K562 (cell line): ENCODE results near the gene IQCK.

ENCODE experiments used
- NFE2 ChIP-seq: IDR thresholded peaks from 2 replicates; pipeline ENCODE4 v1.6.1; 2014; ENCODE audit warnings: antibody characterized with exemption, low read depth
- POLR2A ChIP-seq: fragments of 450-650 bp; conservative IDR thresholded peaks from 2 replicates; pipeline ENCODE4 v1.6.1; 2016
- RB1 ChIP-seq: fragments of 450-650 bp; IDR thresholded peaks from 2 replicates; pipeline ENCODE4 v1.6.1; 2017; ENCODE audit warnings: low read depth, mild to moderate bottlenecking
- RFX5 ChIP-seq: IDR thresholded peaks from 2 replicates; pipeline ENCODE4 v1.6.1; 2011; ENCODE audit warnings: low read depth, mild to moderate bottlenecking, improper control_type of control experiment, low read length
- TEAD2 ChIP-seq: fragments of 450-650 bp; IDR thresholded peaks from 2 replicates; pipeline ENCODE4 v1.6.1; 2016; ENCODE audit warnings: missing genetic modification characterization, control low read depth, missing compliant biosample characterization
- ZNF717 ChIP-seq: fragments of 250-450 bp; sonication (Bioruptor Pico); IDR thresholded peaks from 2 replicates; pipeline ENCODE4 v1.5.0; 2021
- TF ChIP-seq, protein P1 (sequence below), 3 experiments: IDR thresholded peaks in 2 of 3; conservative IDR thresholded peaks in 1 of 3; 2 replicates each; pipeline ENCODE4 v1.5.1; 2011 to 2012; ENCODE audit warnings: low read length in 3 of 3, mild to moderate bottlenecking in 3 of 3, control low read depth in 2 of 3, improper control_type of control experiment in 1 of 3, inconsistent platforms in 1 of 3, low read depth in 1 of 3, mixed read lengths in 1 of 3, moderate library complexity in 1 of 3; ENCODE audit not compliant: insufficient read depth in 2 of 3

DNA sequence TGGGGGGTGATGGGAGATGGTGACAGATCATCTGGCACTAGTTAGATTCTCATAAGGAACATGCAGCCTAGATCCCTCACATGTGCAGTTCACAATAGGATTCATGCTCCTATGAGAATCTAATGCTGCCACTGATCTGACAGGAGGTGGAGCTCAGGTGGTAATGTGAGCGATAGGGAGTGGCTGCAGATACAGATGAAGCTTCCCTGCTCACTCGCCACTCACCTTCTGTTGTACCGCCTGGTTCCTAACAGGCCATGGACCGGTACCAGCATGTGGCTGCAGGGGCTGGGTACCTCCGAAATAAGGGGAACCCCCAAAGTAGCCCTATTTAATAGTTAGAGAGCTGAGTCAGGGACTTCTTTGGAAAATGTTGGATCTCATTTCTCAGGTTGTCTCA lies 106.1 kb downstream of the IQCK start:
- TF ChIP-seq, protein P1, sequence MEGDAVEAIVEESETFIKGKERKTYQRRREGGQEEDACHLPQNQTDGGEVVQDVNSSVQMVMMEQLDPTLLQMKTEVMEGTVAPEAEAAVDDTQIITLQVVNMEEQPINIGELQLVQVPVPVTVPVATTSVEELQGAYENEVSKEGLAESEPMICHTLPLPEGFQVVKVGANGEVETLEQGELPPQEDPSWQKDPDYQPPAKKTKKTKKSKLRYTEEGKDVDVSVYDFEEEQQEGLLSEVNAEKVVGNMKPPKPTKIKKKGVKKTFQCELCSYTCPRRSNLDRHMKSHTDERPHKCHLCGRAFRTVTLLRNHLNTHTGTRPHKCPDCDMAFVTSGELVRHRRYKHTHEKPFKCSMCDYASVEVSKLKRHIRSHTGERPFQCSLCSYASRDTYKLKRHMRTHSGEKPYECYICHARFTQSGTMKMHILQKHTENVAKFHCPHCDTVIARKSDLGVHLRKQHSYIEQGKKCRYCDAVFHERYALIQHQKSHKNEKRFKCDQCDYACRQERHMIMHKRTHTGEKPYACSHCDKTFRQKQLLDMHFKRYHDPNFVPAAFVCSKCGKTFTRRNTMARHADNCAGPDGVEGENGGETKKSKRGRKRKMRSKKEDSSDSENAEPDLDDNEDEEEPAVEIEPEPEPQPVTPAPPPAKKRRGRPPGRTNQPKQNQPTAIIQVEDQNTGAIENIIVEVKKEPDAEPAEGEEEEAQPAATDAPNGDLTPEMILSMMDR (IDR thresholded peaks at IDR 0.05 in 2 of 3, conservative IDR thresholded peaks at IDR 0.05 in 1 of 3; ENCODE audit: insufficient read depth in 2 of 3, low read depth in 1 of 3, low read length in 3 of 3) = no peak
- TF ChIP-seq NFE2 = no peak
- no peak for TF ChIP-seq ZNF717 (CRISPR knock-in tag)
- TF ChIP-seq RB1 = no peak
- no peak for TF ChIP-seq RFX5
- no peak for TF ChIP-seq POLR2A
- TF ChIP-seq TEAD2 (tag) = no peak
